HG02840 (cell line): ENCODE results near the gene PRM3.

Experiments
- ATAC-seq: cut with Tn5 transposase; IDR thresholded peaks from one replicate; pipeline ENCODE4 v1.9.1; 2021; ENCODE audit warnings: mild to moderate bottlenecking, moderate library complexity, moderate number of reproducible peaks; ENCODE audit not compliant: unreplicated experiment, low FRiP score

Gene PRM3

GRCh38 chr16:11262915-11263314 is 10.5 kb downstream of the PRM3 start:
- ATAC-seq, result no peak

DNA sequence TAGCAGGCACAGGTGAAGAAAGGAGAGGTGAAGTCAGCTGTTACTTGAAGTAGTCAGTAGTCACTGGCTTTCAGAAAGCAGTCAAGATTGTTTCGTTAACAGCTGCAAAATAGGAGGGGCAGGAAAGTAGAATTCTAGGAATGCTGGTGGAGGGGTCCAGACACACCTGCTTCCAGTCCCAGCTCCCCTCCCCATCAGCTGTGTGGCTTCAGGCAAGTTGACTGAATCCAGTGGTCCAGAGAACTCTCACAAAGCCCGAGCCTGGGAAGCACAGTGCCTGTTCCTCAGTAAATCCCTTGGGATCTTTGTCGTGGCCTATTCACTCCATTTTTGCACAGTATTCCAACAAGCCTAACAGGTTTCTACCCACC is 12.8 kb downstream of the PRM3 start:
- ATAC-seq, result no peak

- ATAC-seq, result no peak
These were observed 13.5 kb downstream of the PRM3 start for GRCh38 chr16:11259655-11260595.

DNA sequence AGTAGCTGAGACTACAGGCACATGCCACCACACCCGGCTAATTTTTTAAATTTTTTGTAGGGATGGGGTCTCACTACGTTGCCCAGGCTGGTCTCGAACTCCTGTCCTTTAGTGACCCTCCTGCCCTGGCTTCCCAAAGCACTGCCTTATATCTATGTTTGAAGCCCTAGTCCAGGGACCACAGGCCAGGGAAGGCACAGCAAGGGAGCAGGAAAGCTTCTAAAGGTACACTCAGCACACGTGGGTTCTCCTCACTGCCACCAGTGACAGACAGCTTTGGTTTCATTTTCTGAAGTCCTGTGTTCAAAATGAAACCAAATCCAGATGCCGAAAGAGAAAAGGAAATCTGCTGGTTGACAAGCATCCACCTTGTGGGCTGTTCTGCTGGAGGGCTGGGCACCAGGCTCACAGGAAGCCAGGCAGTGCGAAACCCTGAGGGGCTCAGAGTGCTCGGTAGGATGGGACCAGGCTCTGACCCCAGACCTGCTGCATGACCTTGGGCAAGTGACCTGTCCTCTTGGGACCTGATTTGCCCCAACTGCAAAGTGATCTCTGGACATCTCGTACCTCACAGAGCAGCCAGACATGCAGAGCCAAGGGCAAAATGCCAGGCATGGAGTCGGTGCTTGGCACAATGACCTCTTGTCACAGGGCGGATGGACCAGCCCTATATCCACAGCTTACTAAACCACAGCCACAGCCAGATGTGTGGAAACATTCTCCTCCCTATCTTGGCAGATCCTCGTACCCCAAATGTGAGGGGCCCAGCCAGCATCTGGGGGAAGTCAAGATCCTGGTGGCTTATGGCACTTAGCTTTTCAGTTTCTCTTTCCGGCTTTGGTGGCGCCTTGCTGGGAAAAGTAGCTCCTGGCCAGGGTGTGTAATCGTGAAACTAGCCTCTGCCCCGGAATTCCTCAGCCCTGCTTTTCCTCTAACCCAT is 14.6 kb downstream of the PRM3 start:
- no peak for ATAC-seq

DNA sequence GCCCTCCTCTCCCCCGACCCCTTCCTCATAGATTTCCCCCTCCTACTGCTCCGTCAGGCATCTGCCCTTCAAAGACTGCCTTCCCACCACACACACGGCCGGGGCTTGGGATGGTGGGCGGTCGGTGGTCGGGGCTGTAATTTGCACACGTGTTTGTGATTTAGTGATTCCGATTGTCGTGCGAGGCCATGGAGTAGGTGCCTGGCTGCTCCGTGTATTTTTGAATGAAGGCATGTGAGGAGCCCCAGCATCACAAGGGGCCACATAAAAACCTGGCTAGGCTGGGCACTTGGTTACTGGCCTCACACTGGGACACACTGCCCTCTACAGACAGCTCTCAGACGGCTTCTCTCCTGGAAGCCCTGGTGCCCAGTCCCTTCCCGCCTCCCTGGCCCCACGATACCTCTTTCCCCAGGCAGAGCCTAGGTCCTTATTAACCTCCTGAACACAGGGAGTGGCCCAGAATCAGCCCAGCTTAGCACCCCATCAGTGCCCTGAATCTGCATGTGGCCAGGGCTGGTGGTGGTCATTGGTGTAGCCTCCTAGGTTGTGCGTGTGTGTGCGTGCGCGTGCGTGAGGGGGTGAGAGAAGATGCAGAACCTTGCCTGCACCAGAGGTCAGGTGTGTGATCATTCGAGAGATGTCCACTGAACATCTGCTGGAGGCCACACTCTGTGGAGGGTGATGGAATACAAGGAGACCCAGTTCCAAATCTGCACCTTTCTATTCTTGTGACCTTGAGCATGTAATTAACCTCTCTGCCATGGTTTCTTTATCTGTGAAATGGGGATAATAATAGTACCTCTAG is 16.1 kb downstream of the PRM3 start:
- no peak for ATAC-seq

DNA sequence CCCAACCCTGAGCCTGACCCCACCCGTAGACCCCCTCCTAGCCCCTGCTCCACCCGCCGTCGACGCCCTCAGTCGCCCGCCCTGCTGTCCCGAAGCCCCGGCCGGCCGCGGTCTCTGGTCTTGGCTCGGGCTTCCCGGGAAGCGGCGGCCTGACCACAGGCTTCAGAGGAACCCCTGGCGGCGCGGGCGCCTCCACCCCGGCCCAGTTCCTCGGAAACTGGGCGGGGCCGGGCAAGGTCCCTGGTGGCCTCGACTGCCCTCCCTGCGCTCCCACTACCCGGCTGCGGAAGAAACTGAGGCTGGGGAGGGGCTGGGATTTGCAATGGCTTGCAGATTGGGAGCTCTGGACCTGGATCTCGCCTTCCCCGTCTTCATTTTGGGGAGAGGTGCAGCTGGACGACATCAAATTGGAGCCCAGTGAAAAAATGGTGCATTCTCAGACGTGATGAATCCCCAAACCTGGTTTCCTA is 16.7 kb downstream of the PRM3 start:
- no peak for ATAC-seq

GRCh38 chr16:11255737-11256660 is 17.4 kb downstream of the PRM3 start, which contains the start of gene SOCS1:
Gene SOCS1 (minus strand): TSS chr16:11256204. CDS start chr16:11255478, 726 bp downstream.
- peak; percentile 50 for ATAC-seq

GRCh38 chr16:11254913-11255736 is 18.3 kb downstream of the PRM3 start:
- ATAC-seq, result peak; percentile 0

GRCh38 chr16:11253995-11254912 is 19.2 kb downstream of the PRM3 start:
- ATAC-seq, result no peak

DNA sequence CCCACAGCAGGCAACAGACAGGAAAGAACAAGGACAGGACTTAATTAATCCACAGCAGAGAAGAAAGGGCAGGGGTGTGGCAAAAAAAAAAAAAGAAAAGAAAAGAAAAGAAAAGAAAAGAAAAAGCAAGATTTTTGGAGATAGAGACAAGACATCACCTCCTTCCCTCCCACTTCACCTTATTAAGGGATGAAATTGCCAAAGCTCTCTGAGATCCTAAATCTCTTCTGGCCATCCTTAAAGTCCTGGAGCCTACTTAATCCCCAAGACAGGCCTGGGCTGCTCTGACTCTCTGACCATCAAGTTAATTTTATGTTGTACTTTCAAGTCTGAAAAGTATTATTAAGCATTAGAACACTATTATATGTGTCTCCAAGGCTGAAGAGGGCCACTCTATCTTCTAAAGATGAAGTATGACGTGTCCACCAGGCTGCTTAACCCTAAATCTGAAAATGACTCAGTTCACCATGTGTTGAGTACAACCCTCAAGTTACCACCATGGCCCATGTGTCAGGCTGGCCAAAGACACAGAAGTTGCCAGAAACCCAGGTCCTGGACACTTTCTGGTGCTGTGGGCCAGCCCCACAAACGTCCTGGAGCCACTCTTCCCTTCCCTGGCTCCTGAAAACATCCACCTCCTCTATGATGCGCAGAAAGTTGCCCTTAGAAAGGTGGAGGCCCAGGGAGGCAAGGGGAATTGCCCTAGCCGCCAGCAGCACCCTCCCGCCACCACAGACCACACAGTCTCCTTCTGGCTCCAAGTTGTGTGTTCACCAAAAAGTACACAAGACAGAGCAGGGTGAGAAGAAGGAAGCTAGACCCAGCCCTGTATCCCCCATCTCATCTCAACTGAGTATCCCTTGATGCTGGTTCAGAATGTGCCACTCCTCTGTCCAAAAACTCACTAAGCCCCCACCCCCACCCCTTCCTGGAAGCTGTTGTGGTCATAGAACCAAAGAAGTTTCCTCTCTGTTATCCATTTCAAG is 20.1 kb downstream of the PRM3 start:
- no peak for ATAC-seq

- no peak for ATAC-seq
These were observed 20.9 kb downstream of the PRM3 start for GRCh38 chr16:11252482-11252931.

DNA sequence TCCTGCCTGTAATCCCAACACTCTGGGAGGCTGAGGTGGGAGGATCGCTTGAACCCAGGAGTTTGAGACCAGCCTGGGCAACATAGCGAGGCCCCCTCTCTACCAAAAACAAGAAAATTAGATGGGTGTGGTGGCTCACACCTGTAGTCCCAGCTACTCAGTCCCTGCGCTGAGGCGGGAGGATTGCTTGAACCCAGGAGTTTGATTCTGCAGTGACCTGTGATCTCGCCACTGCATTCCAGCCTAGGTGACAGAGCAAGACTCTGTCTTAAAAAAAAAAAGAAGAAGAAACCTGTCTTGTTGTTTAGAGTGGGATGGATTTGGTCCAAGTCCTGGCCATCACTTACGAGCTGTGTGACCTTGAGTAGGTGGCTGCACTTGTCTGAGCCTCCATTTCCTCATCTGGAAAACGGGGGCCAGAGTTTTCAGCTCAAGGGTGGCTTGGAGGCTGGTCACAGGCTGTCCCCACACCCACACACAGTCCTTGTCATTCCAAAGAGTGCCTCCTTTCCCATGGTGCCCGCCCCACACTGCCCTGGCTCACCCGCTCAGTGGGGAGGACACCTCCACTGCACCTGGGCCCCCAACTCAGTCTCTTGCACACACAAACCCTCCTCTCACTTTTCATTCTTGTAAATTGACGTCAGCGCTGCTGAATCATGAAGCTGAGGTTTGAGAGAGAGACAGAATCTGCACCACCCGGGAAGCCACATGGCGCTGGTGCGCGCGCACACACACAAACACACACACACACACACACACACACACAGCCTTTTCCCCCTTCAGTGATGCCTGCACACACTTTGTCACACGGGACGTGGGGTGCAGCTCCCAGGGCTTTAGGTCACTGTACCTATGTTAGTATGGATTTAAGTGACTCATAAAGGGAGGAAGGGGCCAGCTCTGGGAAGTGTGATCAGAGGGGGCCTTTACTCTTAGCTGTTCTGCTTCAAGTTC is 21.6 kb downstream of the PRM3 start:
- no peak for ATAC-seq

DNA sequence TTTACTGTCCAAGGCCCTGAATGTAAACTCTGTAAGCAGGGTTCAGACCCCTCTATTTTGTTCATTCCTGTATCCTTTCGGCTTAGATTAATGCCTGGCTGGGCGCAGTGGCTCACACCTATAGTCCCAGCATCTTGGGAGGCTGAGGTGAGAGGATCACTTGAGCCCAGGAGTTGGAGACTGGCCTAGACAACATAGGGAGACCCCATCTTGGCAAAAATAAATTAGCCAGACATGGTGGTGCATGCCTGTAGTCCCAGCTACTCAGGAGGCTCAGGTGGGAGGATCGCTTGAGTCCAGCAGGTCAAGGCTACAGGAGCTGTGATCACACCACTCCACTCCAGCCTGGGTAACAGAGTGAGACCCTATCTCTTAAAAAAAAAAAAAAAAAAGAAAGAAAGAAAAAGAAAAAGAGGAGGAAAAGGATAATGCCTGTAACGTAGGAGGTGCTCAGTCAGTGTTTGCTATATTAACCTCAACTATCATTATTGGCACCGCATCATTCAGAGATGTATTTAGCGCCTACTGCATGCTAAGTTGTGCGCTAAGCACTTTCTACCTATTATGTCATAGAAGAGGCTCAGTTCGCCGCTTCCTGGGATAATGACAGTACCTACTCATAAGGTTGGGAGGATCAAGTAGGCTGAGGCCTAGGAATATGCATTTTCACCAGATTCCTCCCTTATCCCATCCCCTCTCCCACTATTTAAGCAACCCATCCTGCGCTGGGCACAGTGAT is 22.5 kb downstream of the PRM3 start:
- ATAC-seq, result no peak

DNA sequence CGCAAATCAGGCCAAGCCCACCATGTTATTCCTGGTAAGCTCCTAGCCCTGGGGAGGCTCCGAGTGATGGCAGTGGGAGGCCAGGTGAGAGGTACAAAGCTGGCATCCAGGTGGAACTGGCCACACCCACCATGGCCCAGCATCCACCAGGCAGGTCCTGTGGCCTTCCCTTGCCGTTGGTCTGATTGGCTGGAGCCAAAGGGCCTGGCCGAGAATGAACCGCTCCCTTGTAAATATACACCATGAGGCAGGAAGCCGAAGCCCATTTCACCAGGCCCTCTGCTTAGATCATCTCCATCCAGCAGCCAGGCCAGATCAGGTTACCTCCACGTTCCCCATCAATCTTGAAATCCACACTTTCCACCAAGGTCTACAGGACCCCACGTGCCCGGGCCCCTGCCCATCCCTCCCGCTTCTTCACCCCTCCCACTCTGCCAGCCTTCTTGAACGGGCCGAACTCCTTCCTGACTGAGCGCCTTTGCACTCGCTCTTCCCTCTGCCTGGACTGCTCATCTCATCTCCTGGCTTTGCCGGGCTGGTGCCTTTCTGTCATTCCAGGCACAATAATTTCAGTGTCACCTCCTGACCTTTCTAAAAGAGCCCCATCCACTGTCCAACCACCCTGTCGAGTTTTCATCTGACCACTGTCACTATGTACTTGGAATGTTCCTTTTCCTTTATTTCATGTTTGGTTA is 23.2 kb downstream of the PRM3 start:
- no peak for ATAC-seq
